Pons (tissue), 1 donor: ENCODE measurements around the gene HSPA1B.

Source experiments
- DNase-seq: peaks from one replicate; pipeline ENCODE4 v3.0.0-alpha.2; 2016; ENCODE audit warnings: low spot score

HSPA1B gene

GRCh38 chr6:31879143-31879542 lies 51.6 kb downstream of the HSPA1B start:
- DNase-seq = no peak
